Lung (tissue), 16 donors: ENCODE data around the gene SF3B6. TPM values are rescaled to one million over a fixed set of nuclear protein-coding genes. Genes with fewer than 3 reads are reported as not detected.

Source experiments
- ATAC-seq: fragments of 200-7000 bp; cut with Tn5 transposase; one replicate; pipeline ENCODE4 v1.9.1; 2020; ENCODE audit warnings: moderate number of reproducible peaks; ENCODE audit not compliant: insufficient read depth, low FRiP score
- DNase-seq, 3 donors: peaks; one replicate each; pipeline ENCODE4 v3.0.0-alpha.2; 2013 to 2017
- H3K27ac ChIP-seq, 2 donors: one replicate each; pipeline ENCODE4 v1.5.1; 2013; ENCODE audit warnings: mild to moderate bottlenecking in 2 of 2, moderate library complexity in 2 of 2, control low read depth in 1 of 2, inconsistent platforms in 1 of 2, low read depth in 1 of 2, low read length in 1 of 2
- H3K27me3 ChIP-seq, 3 donors: one replicate each; pipeline ENCODE4 v1.5.1; 2013; ENCODE audit warnings: low read length in 2 of 3; ENCODE audit not compliant: control insufficient read depth in 3 of 3, insufficient read depth in 3 of 3
- H3K36me3 ChIP-seq, 4 donors: one replicate each; pipeline ENCODE4 v1.5.1; 2013; ENCODE audit warnings: low read length in 4 of 4, mild to moderate bottlenecking in 1 of 4, moderate library complexity in 1 of 4; ENCODE audit not compliant: control insufficient read depth in 4 of 4, insufficient read depth in 4 of 4
- H3K4me1 ChIP-seq, 5 donors: one replicate each; pipeline ENCODE4 v1.5.1; 2013; ENCODE audit warnings: low read length in 5 of 5, mild to moderate bottlenecking in 2 of 5, moderate library complexity in 1 of 5; ENCODE audit not compliant: control insufficient read depth in 5 of 5, insufficient read depth in 5 of 5
- H3K4me3 ChIP-seq: one replicate; pipeline ENCODE4 v1.5.1; 2013; ENCODE audit warnings: mild to moderate bottlenecking, control low read depth, moderate library complexity
- H3K9ac ChIP-seq, 2 donors: one replicate each; pipeline ENCODE4 v1.5.1; 2013; ENCODE audit warnings: low read length in 2 of 2, control low read depth in 1 of 2; ENCODE audit not compliant: insufficient read depth in 1 of 2
- H3K9me3 ChIP-seq, 4 donors: one replicate each; pipeline ENCODE4 v1.5.1; 2013; ENCODE audit warnings: low read length in 3 of 4, mild to moderate bottlenecking in 1 of 4, moderate library complexity in 1 of 4; ENCODE audit not compliant: control insufficient read depth in 4 of 4, insufficient read depth in 3 of 4
- CTCF ChIP-seq: IDR thresholded peaks from 2 replicates; pipeline ENCODE4 v1.5.1; 2012; ENCODE audit warnings: mild to moderate bottlenecking; ENCODE audit errors: control extremely low read depth, extremely low read depth
- WGBS, 2 donors: extraction: QIAGEN DNeasy Blood & Tissue Kit; methylation state at CpG; one replicate each; pipeline ENCODE4 v1.1.7; 2013; 5-methylcytosine and 5-hydroxymethylcytosine counted together
- long read RNA-seq, 5 donors: transcript quantifications; one replicate each; lab custom pipeline, GENCODE V29; 2026
- polyA plus RNA-seq, 2 donors: library from polyadenylated mRNA; stranded (reverse); fragments of 200-250 nt; gene quantifications; one replicate each; pipeline ENCODE4 v1.2.1, GENCODE V29; 2013
- total RNA-seq, 2 donors: library from RNA; depleted of rRNA in 1 of 2; stranded (reverse); fragments of >200 nt in 1 of 2; gene quantifications; one replicate each; pipeline ENCODE4 v1.2.1, GENCODE V29; 2014 to 2021
- donor health status: control.
- donor health status: control.
- donor health status: Bipolar disorder and iron deficiency.
- donor health status: healthy.
- donor health status: DM: yes; HTN: yes; CAD: no.

The SF3B6 gene
- 100 to 1,000 TPM in 1 of 2 donors, 10 to 100 TPM in 1; 56.1 to 148 TPM for total RNA-seq
- 100 to 1,000 TPM in 1 of 2 donors, 10 to 100 TPM in 1; 97.4 to 124 TPM for polyA plus RNA-seq
- long read RNA-seq, donor 1, transcript SF3B6-201 (4 exons, 770 nt): major isoform, 149 of 191 reads
- long read RNA-seq, donor 1, partial matches to known transcripts: 20 of 191 reads
- long read RNA-seq, donor 1, other reads (novel, unspliced or antisense): 22 of 191 reads
- long read RNA-seq, donor 2, transcript SF3B6-201 (4 exons, 770 nt): major isoform, 66 of 66 reads
- long read RNA-seq, donor 2, partial matches to known transcripts: 0 of 66 reads
- long read RNA-seq, donor 2, other reads (novel, unspliced or antisense): 0 of 66 reads
- long read RNA-seq, donor 3, transcript SF3B6-201 (4 exons, 770 nt): major isoform, 64 of 74 reads
- long read RNA-seq, donor 3, partial matches to known transcripts: 5 of 74 reads
- long read RNA-seq, donor 3, other reads (novel, unspliced or antisense): 5 of 74 reads
- long read RNA-seq, donor 4, transcript SF3B6-201 (4 exons, 770 nt): major isoform, 55 of 71 reads
- long read RNA-seq, donor 4, partial matches to known transcripts: 13 of 71 reads
- long read RNA-seq, donor 4, other reads (novel, unspliced or antisense): 0 of 71 reads
- long read RNA-seq, donor 5, transcript SF3B6-201 (4 exons, 770 nt): major isoform, 136 of 153 reads
- long read RNA-seq, donor 5, partial matches to known transcripts: 0 of 153 reads
- long read RNA-seq, donor 5, other reads (novel, unspliced or antisense): 15 of 153 reads

GRCh38 chr2:24075915-24076848 lies at the start of gene SF3B6:
SF3B6 (minus strand) TSS chr2:24076326; CDS start chr2:24076229, 97 bp downstream.
- 1% methylated on average over 58 to 64 of the region's 64 CpGs for WGBS, 2 donors
- ATAC-seq (peak; percentile 90), DNase-seq (peak; percentile 99 to 100 (median 99))
- TF ChIP-seq CTCF: no peak
- Histone ChIP-seq H3K9ac (peak within 1 kb of the TSS; percentile 83 to 86), H3K4me3 (peak within 1 kb of the TSS; percentile 84), H3K4me1 (peaks cover 0 to 18% (median 5%) of the 10 kb centered on the region in 5 donors), H3K36me3 (peaks cover 5 to 26% (median 9%) of the 10 kb centered on the region in 4 donors), H3K27ac (peak within 1 kb of the TSS; percentile 88 to 98), H3K9me3 (no peaks in the 10 kb centered on the region), H3K27me3 (no peaks in the 10 kb centered on the region)

- WGBS, 2 donors: 9 to 10% methylated on average over 9 of the region's 9 CpGs
- peak overlapping the region; percentile 82 to 87 for H3K9ac ChIP-seq
- H3K27ac ChIP-seq: peak overlapping the region; percentile 95 to 97
- H3K27me3 ChIP-seq: no peaks in the 10 kb centered on the region
- H3K4me3 ChIP-seq: peak overlapping the region; percentile 81
- TF ChIP-seq CTCF: no peak
- ATAC-seq: no peak
- peaks cover 0 to 3% (median 0%) of the 10 kb centered on the region in 4 donors for H3K9me3 ChIP-seq
- DNase-seq: peak in 2 of 3 donors; percentile 57 to 81
- peaks cover 0 to 43% (median 6%) of the 10 kb centered on the region in 5 donors for H3K4me1 ChIP-seq
- peaks cover 0 to 4% (median 0%) of the 10 kb centered on the region in 4 donors for H3K36me3 ChIP-seq
These were observed 47.9 kb upstream of the SF3B6 start for GRCh38 chr2:24123922-24124580.

- Histone ChIP-seq H3K27me3 (no peaks in the 10 kb centered on the region), H3K9me3 (peaks cover 0 to 3% (median 0%) of the 10 kb centered on the region in 4 donors), H3K9ac (peak within 1 kb of the TSS; percentile 87 to 89), H3K4me1 (peaks cover 0 to 43% (median 6%) of the 10 kb centered on the region in 5 donors), H3K36me3 (peaks cover 0 to 6% (median 0%) of the 10 kb centered on the region in 4 donors), H3K27ac (peak within 1 kb of the TSS; percentile 95 to 97), H3K4me3 (peak within 1 kb of the TSS; percentile 81)
- peak; percentile 90 to 94 (median 90) for DNase-seq
- TF ChIP-seq CTCF: no peak
- ATAC-seq: peak; percentile 96
- 0 to 1% methylated on average over 78 to 103 of the region's 103 CpGs for WGBS, 2 donors
These were observed 47.2 kb upstream of the SF3B6 start, which contains the start of the genes FAM228B and PFN4 for GRCh38 chr2:24123195-24123921. FAM228B (plus strand) TSS chr2:24123469; CDS start chr2:24124362, 893 bp downstream. PFN4 (minus strand) TSS chr2:24123334; CDS start chr2:24122535, 799 bp downstream.
